WTC11 (cell line): ENCODE results near the gene ITM2C. TPM values are rescaled to one million over a fixed set of nuclear protein-coding genes. Genes with fewer than 3 reads are reported as not detected.

Experiments used
- ATAC-seq: fragments of 200-7000 bp; cut with Tn5 transposase; 2 replicates; pipeline ENCODE4 v1.10.0; 2021; ENCODE audit warnings: mild to moderate bottlenecking, moderate library complexity
- CTCF ChIA-PET: fragments of 300-600 bp; sonication (Branson Sonifier 250); formaldehyde crosslinking; loops from one replicate; lab custom pipeline; 2021; ENCODE audit warnings: antibody characterized with exemption; lab: Charles Lee
- POLR2A ChIA-PET: fragments of 350-600 bp; sonication (Branson Sonifier 250); formaldehyde crosslinking; loops from one replicate; lab custom pipeline; 2021; ENCODE audit warnings: antibody characterized with exemption; lab: Charles Lee
- DNase-seq: peaks from one replicate; pipeline ENCODE4 v3.0.0; 2021; ENCODE audit warnings: low spot score
- H3K27ac Mint-ChIP-seq: 2 replicates; pipeline ENCODE4 v1.8.0; 2021; ENCODE audit warnings: mixed read lengths
- H3K27me3 Mint-ChIP-seq: 2 replicates; pipeline ENCODE4 v1.8.0; 2021; ENCODE audit warnings: low read depth, mild to moderate bottlenecking, moderate library complexity, mixed read lengths
- H3K36me3 Mint-ChIP-seq: 2 replicates; pipeline ENCODE4 v1.8.0; 2021; ENCODE audit warnings: mixed read lengths
- H3K4me1 Mint-ChIP-seq: 2 replicates; pipeline ENCODE4 v1.8.0; 2022; ENCODE audit warnings: mixed read lengths
- H3K4me3 Mint-ChIP-seq: 2 replicates; pipeline ENCODE4 v1.8.0; 2021; ENCODE audit warnings: mild to moderate bottlenecking, moderate library complexity, mixed read lengths
- H3K9me3 Mint-ChIP-seq: 2 replicates; pipeline ENCODE4 v1.8.0; 2021; ENCODE audit warnings: mixed read lengths
- AFF4 ChIP-seq: sonication (generic); formaldehyde crosslinking; IDR thresholded peaks from 2 replicates; pipeline ENCODE4 v1.8.1; 2023; ENCODE audit warnings: mild to moderate bottlenecking, missing genetic modification reagents, borderline replicate concordance
- ATF3 ChIP-seq: sonication (generic); formaldehyde crosslinking; conservative IDR thresholded peaks from 2 replicates; pipeline ENCODE4 v1.8.1; 2022; ENCODE audit warnings: mild to moderate bottlenecking, missing genetic modification reagents
- CDX4 ChIP-seq: fragments of 250-450 bp; sonication (Bioruptor Pico); IDR thresholded peaks from 2 replicates; pipeline ENCODE4 v1.9.0; 2021; ENCODE audit warnings: moderate library complexity, mild to moderate bottlenecking, inconsistent platforms, borderline replicate concordance
- CREB1 ChIP-seq: sonication (generic); formaldehyde crosslinking; IDR thresholded peaks from 2 replicates; pipeline ENCODE4 v1.8.0; 2023; ENCODE audit warnings: mild to moderate bottlenecking, missing genetic modification reagents
- E2F4 ChIP-seq: sonication (generic); formaldehyde crosslinking; IDR thresholded peaks from 2 replicates; pipeline ENCODE4 v1.8.1; 2022; ENCODE audit warnings: low read depth, mild to moderate bottlenecking, moderate library complexity, missing genetic modification reagents, borderline replicate concordance
- E2F5 ChIP-seq: sonication (generic); formaldehyde crosslinking; IDR thresholded peaks from 2 replicates; pipeline ENCODE4 v1.8.1; 2022; ENCODE audit warnings: mild to moderate bottlenecking, moderate library complexity, missing genetic modification reagents
- ERG ChIP-seq: fragments of 250-450 bp; sonication (Bioruptor Pico); IDR thresholded peaks from 2 replicates; pipeline ENCODE4 v1.8.0; 2021; ENCODE audit warnings: mild to moderate bottlenecking
- GABPB1 ChIP-seq: sonication (generic); formaldehyde crosslinking; IDR thresholded peaks from 2 replicates; pipeline ENCODE4 v1.8.1; 2023; ENCODE audit warnings: mild to moderate bottlenecking, missing genetic modification reagents
- GRHL2 ChIP-seq: fragments of 250-450 bp; sonication (Bioruptor Pico); IDR thresholded peaks from 2 replicates; pipeline ENCODE4 v1.8.0; 2022; ENCODE audit warnings: mild to moderate bottlenecking, moderate library complexity; ENCODE audit not compliant: insufficient replicate concordance, severe bottlenecking
- JUN ChIP-seq: sonication (generic); formaldehyde crosslinking; IDR thresholded peaks from 2 replicates; pipeline ENCODE4 v1.8.0; 2023; ENCODE audit warnings: mild to moderate bottlenecking, missing genetic modification reagents
- PRRX2 ChIP-seq: fragments of 250-450 bp; sonication (Bioruptor Pico); IDR thresholded peaks from 2 replicates; pipeline ENCODE4 v1.8.0; 2021; ENCODE audit warnings: mild to moderate bottlenecking
- RELA ChIP-seq: sonication (generic); formaldehyde crosslinking; IDR thresholded peaks from 2 replicates; pipeline ENCODE4 v1.8.1; 2022; ENCODE audit warnings: missing genetic modification reagents, mild to moderate bottlenecking, borderline replicate concordance
- TCF7 ChIP-seq: sonication (generic); formaldehyde crosslinking; IDR thresholded peaks from 2 replicates; pipeline ENCODE4 v1.8.0; 2022; ENCODE audit warnings: mild to moderate bottlenecking, low read depth, missing genetic modification reagents, moderate library complexity
- USF1 ChIP-seq: sonication (generic); formaldehyde crosslinking; IDR thresholded peaks from 2 replicates; pipeline ENCODE4 v1.8.0; 2022; ENCODE audit warnings: mild to moderate bottlenecking, missing genetic modification reagents
- ZNF317 ChIP-seq: sonication (generic); formaldehyde crosslinking; IDR thresholded peaks from 2 replicates; pipeline ENCODE4 v1.8.1; 2023; ENCODE audit warnings: low read depth, mild to moderate bottlenecking, moderate library complexity, missing genetic modification reagents, borderline replicate concordance
- ZNF532 ChIP-seq: fragments of 250-450 bp; sonication (Bioruptor Pico); IDR thresholded peaks from 2 replicates; pipeline ENCODE4 v1.9.0; 2021; ENCODE audit warnings: mild to moderate bottlenecking, borderline replicate concordance
- total RNA-seq: library from RNA; stranded (reverse); gene quantifications from 3 replicates; pipeline ENCODE4 v1.2.3, GENCODE V29; 2021

ITM2C gene
- total RNA-seq, 1 experiment from 2014 or later: 316 TPM

GRCh38 chr2:230874456-230874855, 9.7 kb downstream of the ITM2C start:
- peaks cover 49% of the 10 kb centered on the region for H3K36me3 Mint-ChIP-seq
- no peaks in the 10 kb centered on the region for H3K27me3 Mint-ChIP-seq
- no peaks in the 10 kb centered on the region for H3K9me3 Mint-ChIP-seq
- DNase-seq: no peak
- TF ChIP-seq RELA (CRISPR knock-in tag) (no peak), E2F4 (no peak), ERG (CRISPR knock-in tag) (no peak), GRHL2 (CRISPR knock-in tag) (no peak), ZNF317 (no peak), TCF7 (CRISPR knock-in tag) (no peak), ZNF532 (CRISPR knock-in tag) (no peak), E2F5 (CRISPR knock-in tag) (no peak), USF1 (CRISPR knock-in tag) (no peak), CREB1 (CRISPR knock-in tag) (no peak), AFF4 (CRISPR knock-in tag) (no peak), ATF3 (no peak), CDX4 (CRISPR knock-in tag) (no peak), GABPB1 (CRISPR knock-in tag) (no peak), PRRX2 (CRISPR knock-in tag) (no peak), JUN (no peak)
- H3K27ac Mint-ChIP-seq: peak overlapping the region; percentile 74; the same call in 1 of the 2 replicates
- CTCF ChIA-PET: interaction anchor here (2.4 kb wide), 2 partner anchors 27 to 50 kb away, joined by 8 to 9 read pairs; no protein-coding TSS in a partner anchor
- peaks cover 34% of the 10 kb centered on the region for H3K4me1 Mint-ChIP-seq
- H3K4me3 Mint-ChIP-seq: no peak overlapping the region
- ATAC-seq: no peak
- POLR2A ChIA-PET: no interaction called here
